GM12864 (cell line): ENCODE data around the gene SRRT.
A peak's percentile ranks its signal among the peaks of the same experiment; 100 is the strongest.

Source experiments
- DNase-seq: peaks from one replicate; pipeline ENCODE4 v3.0.0-alpha.2; 2011; ENCODE audit warnings: low read depth
- H3K4me3 ChIP-seq: 2 replicates; pipeline ENCODE4 v1.5.1; 2011; ENCODE audit warnings: mild to moderate bottlenecking, low read depth, low read length, control low read depth
- TF ChIP-seq, protein P1 (sequence below): IDR thresholded peaks from 2 replicates; pipeline ENCODE4 v1.5.1; 2011; ENCODE audit warnings: low read depth, mild to moderate bottlenecking, moderate library complexity, low read length, control low read depth, inconsistent platforms; ENCODE audit errors: missing control alignments

SRRT gene

GRCh38 chr7:100829150-100829716 is 45.7 kb upstream of the SRRT start:
- H3K4me3 ChIP-seq: no peak overlapping the region
- DNase-seq: no peak
- TF ChIP-seq, protein P1, sequence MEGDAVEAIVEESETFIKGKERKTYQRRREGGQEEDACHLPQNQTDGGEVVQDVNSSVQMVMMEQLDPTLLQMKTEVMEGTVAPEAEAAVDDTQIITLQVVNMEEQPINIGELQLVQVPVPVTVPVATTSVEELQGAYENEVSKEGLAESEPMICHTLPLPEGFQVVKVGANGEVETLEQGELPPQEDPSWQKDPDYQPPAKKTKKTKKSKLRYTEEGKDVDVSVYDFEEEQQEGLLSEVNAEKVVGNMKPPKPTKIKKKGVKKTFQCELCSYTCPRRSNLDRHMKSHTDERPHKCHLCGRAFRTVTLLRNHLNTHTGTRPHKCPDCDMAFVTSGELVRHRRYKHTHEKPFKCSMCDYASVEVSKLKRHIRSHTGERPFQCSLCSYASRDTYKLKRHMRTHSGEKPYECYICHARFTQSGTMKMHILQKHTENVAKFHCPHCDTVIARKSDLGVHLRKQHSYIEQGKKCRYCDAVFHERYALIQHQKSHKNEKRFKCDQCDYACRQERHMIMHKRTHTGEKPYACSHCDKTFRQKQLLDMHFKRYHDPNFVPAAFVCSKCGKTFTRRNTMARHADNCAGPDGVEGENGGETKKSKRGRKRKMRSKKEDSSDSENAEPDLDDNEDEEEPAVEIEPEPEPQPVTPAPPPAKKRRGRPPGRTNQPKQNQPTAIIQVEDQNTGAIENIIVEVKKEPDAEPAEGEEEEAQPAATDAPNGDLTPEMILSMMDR: no peak

DNA sequence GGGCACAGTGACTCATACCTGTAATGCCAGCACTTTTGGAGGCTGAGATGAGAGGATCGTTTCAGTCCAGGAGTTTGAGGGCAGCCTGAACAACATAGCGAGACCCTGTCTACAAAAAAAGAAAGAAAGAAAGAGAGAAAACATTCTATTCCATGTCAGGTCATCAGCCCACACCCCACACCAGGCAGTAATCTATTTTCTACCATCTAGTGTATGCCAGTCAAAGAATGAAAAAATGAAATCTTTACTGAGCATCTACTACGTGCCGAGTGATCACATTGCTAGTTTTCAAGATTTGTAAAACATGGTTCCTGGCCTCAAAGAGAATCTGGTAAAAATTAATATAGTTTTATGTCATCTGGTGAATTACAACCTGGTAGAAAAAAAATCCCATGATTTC is 44.5 kb upstream of the SRRT start:
- H3K4me3 ChIP-seq: no peak overlapping the region
- TF ChIP-seq, protein P1: no peak
- no peak for DNase-seq

DNA sequence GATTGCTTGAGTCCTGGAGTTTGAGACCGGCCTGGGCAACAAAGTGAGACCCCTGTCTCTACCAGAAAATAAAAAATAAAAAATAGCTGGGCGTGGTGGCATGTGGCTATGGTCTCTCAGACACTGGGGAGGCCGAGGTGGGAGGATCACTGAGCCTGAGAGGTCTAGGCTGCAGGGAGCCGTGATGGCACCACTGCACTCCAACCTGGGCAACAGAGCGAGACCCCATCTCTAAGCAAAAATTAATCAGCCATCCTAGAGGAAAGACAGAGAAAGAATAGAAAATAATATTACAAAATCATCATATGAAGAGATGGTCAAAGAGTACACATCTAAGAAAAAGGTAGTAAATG is 42.6 kb upstream of the SRRT start:
- DNase-seq: no peak
- TF ChIP-seq, protein P1: no peak
- no peak overlapping the region for H3K4me3 ChIP-seq

- H3K4me3 ChIP-seq: no peak overlapping the region
- TF ChIP-seq, protein P1: no peak
- DNase-seq: no peak
Measured at GRCh38 chr7:100835903-100836811, 38.7 kb upstream of the SRRT start.

DNA sequence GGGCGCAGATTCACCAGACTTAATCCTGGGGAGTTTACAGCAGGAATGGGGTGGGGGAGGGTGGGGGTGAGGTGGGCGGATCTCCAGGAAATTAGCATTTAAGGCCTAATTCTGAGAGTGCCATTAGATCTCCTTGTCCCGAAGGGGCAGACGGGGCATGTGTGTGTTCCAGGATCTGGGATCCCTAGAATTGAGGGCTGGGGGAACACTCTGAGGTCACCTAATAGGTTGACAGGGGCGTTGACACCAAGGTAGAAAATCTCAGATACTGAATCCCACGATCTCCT is 38.1 kb upstream of the SRRT start:
- TF ChIP-seq, protein P1: no peak
- no peak for DNase-seq
- H3K4me3 ChIP-seq: peak overlapping the region; percentile 44; the same call in 1 of the 2 replicates

DNA sequence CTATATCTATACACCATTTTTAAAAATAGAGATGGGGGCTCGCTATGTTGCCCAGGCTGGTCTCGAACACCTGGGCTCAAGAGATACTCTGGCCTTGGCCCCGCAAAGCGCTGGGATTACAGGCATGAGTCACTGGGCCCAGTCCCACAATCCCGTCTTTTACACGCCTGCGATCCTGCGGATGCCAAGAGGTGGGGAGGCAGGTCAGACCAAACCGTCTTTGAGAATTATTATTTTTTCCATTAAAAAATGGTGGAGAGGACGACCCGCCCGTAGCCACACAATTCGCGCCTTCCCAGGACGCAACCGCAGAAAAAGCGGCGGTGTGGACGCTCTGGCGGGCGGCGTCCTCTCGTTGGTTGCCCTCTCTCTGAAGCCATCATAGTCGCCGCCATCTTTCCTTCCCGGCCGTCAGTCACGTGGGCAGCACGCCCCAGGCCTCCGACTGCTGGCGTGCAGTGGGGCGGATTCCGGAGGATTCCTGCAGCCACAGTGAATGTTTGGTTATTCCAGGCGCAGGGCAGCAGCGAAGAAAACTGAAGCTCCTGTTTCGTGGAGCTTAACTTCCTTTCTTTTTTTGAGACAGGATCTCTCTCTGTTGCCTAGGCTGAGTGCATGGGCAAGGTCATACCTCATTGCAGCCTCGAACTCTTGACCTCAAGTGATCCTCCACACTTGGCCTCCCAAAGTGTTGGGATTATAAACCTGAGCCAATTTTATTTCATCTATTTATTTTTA is 37.6 kb upstream of the SRRT start:
- TF ChIP-seq, protein P1: no peak
- peak; percentile 45 for DNase-seq
- H3K4me3 ChIP-seq: peak overlapping the region; percentile 44

DNA sequence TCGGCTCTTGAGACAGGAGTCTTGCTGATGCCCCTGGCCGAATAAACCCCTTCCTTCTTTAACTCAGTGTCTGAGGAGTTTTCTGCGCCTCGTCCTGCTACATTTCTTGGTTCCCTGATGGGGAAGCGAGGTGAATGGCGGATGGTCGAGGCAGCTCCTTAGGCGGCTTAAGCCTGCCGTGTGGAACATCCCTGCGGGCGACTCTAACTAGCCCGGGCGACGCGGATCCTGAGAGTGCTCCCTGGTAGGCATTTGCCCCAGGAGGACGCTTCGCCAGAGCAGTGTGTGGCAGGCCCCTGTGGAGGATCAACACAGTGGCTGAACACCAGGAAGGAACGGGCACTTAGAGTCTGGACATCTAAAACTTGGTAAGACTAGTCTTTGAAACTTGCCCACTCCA is 35.5 kb upstream of the SRRT start:
- TF ChIP-seq, protein P1: no peak
- no peak overlapping the region for H3K4me3 ChIP-seq
- no peak for DNase-seq
